HepG2 (cell line): Measurements from ENCODE around the gene RRAD. TPM values are rescaled to one million over a fixed set of nuclear protein-coding genes. Genes with fewer than 3 reads are reported as not detected.

Experiments
- KLF15 ChIP-seq: sonication (generic); formaldehyde crosslinking; IDR thresholded peaks from 2 replicates; pipeline ENCODE4 v1.8.1; 2023; ENCODE audit warnings: borderline replicate concordance, mild to moderate bottlenecking, inconsistent platforms, missing genetic modification reagents, mixed read lengths
- MATR3 ChIP-seq: sonication (generic); formaldehyde crosslinking; IDR thresholded peaks from 2 replicates; pipeline ENCODE4 v1.4.0; 2020; ENCODE audit warnings: missing genetic modification reagents
- PRPF4 ChIP-seq: fragments of 200-400 bp; formaldehyde crosslinking; IDR thresholded peaks from 2 replicates; pipeline ENCODE4 v1.6.1; 2016; ENCODE audit warnings: low read length, low read depth; ENCODE audit not compliant: poor library complexity, severe bottlenecking
- SIN3B ChIP-seq: fragments of 150-350 bp; IDR thresholded peaks from 2 replicates; pipeline ENCODE4 v1.6.1; 2014; ENCODE audit warnings: low read length
- SIX4 ChIP-seq: sonication (generic); formaldehyde crosslinking; IDR thresholded peaks from 2 replicates; pipeline ENCODE4 v1.4.0; 2020; ENCODE audit warnings: missing genetic modification reagents
- SP5 ChIP-seq: IDR thresholded peaks from 2 replicates; pipeline ENCODE4 v1.6.1; 2016; ENCODE audit warnings: low read depth, borderline replicate concordance
- SPEN ChIP-seq: sonication (generic); formaldehyde crosslinking; IDR thresholded peaks from 2 replicates; pipeline ENCODE4 v1.5.1; 2020; ENCODE audit warnings: low read depth, mild to moderate bottlenecking, missing genetic modification reagents
- TCF12 ChIP-seq, 2 experiments: fragments of 450-650 bp in 1 of 2; sonication (generic) in 1 of 2; formaldehyde crosslinking in 1 of 2; IDR thresholded peaks; 2 replicates each; pipeline versions ENCODE4 v1.6.1 to v1.8.0; 2017 to 2022; ENCODE audit warnings: antibody characterized with exemption in 1 of 2, mild to moderate bottlenecking in 1 of 2, missing genetic modification reagents in 1 of 2, moderate library complexity in 1 of 2
- ZNF224 ChIP-seq: sonication (generic); formaldehyde crosslinking; IDR thresholded peaks from 2 replicates; pipeline ENCODE4 v1.5.0; 2020; ENCODE audit warnings: mild to moderate bottlenecking, missing genetic modification reagents
- ZNF569 ChIP-seq: sonication (generic); formaldehyde crosslinking; IDR thresholded peaks from 2 replicates; pipeline ENCODE4 v1.5.0; 2020; ENCODE audit warnings: mild to moderate bottlenecking, missing genetic modification reagents, moderate library complexity, borderline replicate concordance
- ZNF616 ChIP-seq: sonication (generic); formaldehyde crosslinking; IDR thresholded peaks from 2 replicates; pipeline ENCODE4 v1.5.0; 2020; ENCODE audit warnings: low read depth, mild to moderate bottlenecking, missing genetic modification reagents
- ZNF781 ChIP-seq: sonication (generic); formaldehyde crosslinking; IDR thresholded peaks from 2 replicates; pipeline ENCODE4 v1.5.1; 2020; ENCODE audit warnings: borderline replicate concordance, mild to moderate bottlenecking, missing genetic modification reagents; ENCODE audit errors: not compliant biosample characterization
- ZZZ3 ChIP-seq: sonication (generic); formaldehyde crosslinking; IDR thresholded peaks from 2 replicates; pipeline ENCODE4 v1.4.0; 2020; ENCODE audit warnings: missing genetic modification reagents, mild to moderate bottlenecking, borderline replicate concordance
- polyA plus RNA-seq, 8 experiments: library from polyadenylated mRNA; depleted of rRNA in 3 of 8; stranded (reverse) in 7 of 8; unstranded in 1 of 8; fragments of >200 nt; fragmentation: Illumina TruSeq in 4 of 8; extraction: Trizol in 4 of 8; gene quantifications; 2 replicates each; pipeline versions ENCODE4 v1.2.1 to v1.2.3, GENCODE V29; 2011 to 2016; ENCODE audit warnings: low read depth in 4 of 8, missing spikeins in 1 of 8, mixed read lengths in 1 of 8; ENCODE audit not compliant: insufficient read depth in 1 of 8
- total RNA-seq, 5 experiments: library from RNA; depleted of rRNA; stranded (reverse); fragments of >200 nt; fragmentation: Illumina TruSeq; extraction: Trizol; gene quantifications; 2 replicates each; pipeline ENCODE4 v1.2.3, GENCODE V29; 2016; ENCODE audit warnings: low read depth in 1 of 5
- TF ChIP-seq, protein P1 (sequence below): sonication (generic); formaldehyde crosslinking; IDR thresholded peaks from 2 replicates; pipeline ENCODE4 v1.4.0; 2020; ENCODE audit warnings: missing genetic modification reagents
- TF ChIP-seq, protein P2 (sequence below): fragments of 450-650 bp; IDR thresholded peaks from 2 replicates; pipeline ENCODE4 v1.6.1; 2017
- TF ChIP-seq, protein P3 (sequence below): IDR thresholded peaks from 2 replicates; pipeline ENCODE4 v1.6.1; 2016; ENCODE audit warnings: missing compliant biosample characterization, missing genetic modification reagents, borderline replicate concordance
- TF ChIP-seq, protein P4 (sequence below): sonication (generic); formaldehyde crosslinking; IDR thresholded peaks from 2 replicates; pipeline ENCODE4 v1.4.0; 2020; ENCODE audit warnings: missing genetic modification reagents
- TF ChIP-seq, protein P5 (sequence below): sonication (generic); formaldehyde crosslinking; IDR thresholded peaks from 2 replicates; pipeline ENCODE4 v1.5.0; 2020; ENCODE audit warnings: missing genetic modification reagents

The RRAD gene
- total and polyA plus RNA-seq, 2 of the 13 experiments (the other 11 are each of a cell fraction or from before 2014, with no cell fraction given), result 0.80 to 1.1 TPM

DNA sequence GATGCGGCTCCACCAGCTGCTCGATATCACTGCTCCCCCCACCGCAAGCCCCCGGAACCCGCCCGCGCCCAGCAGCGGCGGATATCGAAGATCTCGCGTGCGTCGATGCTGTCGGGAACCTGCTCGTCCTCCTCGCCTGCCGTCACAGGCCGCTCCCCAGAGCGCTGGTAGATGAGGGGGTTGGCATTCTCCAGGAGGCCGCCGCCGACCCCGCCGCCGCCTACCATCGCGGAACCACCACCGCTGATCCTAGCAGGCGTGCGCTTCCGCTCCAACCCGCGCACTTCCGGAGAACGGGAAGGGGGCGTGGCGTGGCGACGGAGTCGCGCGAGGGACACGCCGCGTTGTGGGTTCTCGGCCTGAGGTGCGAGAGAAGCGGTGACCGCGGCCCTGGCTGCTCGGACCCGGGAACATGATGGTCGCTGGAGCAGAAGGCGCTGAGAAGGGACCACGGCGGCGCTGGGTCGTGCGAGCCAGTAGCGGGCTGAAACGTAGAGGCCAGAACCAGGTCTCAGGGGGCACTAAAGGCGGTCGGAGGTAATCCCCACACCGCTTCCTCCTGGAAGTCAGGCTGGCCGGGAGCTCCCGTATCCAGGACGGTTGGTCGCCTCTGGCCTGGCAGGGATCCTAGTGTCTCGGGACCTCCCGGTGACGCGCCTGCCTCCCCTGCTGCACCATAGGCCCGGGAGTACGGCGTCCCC, 9.0 kb upstream of the RRAD start, which contains the start of gene CIAO2B (continued):
- TF ChIP-seq, protein P1, sequence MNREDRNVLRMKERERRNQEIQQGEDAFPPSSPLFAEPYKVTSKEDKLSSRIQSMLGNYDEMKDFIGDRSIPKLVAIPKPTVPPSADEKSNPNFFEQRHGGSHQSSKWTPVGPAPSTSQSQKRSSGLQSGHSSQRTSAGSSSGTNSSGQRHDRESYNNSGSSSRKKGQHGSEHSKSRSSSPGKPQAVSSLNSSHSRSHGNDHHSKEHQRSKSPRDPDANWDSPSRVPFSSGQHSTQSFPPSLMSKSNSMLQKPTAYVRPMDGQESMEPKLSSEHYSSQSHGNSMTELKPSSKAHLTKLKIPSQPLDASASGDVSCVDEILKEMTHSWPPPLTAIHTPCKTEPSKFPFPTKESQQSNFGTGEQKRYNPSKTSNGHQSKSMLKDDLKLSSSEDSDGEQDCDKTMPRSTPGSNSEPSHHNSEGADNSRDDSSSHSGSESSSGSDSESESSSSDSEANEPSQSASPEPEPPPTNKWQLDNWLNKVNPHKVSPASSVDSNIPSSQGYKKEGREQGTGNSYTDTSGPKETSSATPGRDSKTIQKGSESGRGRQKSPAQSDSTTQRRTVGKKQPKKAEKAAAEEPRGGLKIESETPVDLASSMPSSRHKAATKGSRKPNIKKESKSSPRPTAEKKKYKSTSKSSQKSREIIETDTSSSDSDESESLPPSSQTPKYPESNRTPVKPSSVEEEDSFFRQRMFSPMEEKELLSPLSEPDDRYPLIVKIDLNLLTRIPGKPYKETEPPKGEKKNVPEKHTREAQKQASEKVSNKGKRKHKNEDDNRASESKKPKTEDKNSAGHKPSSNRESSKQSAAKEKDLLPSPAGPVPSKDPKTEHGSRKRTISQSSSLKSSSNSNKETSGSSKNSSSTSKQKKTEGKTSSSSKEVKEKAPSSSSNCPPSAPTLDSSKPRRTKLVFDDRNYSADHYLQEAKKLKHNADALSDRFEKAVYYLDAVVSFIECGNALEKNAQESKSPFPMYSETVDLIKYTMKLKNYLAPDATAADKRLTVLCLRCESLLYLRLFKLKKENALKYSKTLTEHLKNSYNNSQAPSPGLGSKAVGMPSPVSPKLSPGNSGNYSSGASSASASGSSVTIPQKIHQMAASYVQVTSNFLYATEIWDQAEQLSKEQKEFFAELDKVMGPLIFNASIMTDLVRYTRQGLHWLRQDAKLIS (CRISPR knock-in tag), result peak; percentile 83; the same call in 1 of the 2 replicates
- TF ChIP-seq ZZZ3 (peak; percentile 98; the same call in 1 of the 2 replicates), MATR3 (CRISPR knock-in tag) (no peak), ZNF781 (CRISPR knock-in tag) (peak; percentile 95), KLF15 (CRISPR knock-in tag) (peak; percentile 88; the same call in 1 of the 2 replicates), SP5 (CRISPR knock-in tag) (peak; percentile 81), ZNF616 (CRISPR knock-in tag) (peak; percentile 93; the same call in 1 of the 2 replicates), ZNF224 (CRISPR knock-in tag) (peak; percentile 72), SIN3B (peak; percentile 78; the same call in 1 of the 2 replicates), PRPF4 (no peak), SIX4 (no peak), SPEN (CRISPR knock-in tag) (peak; percentile 99), ZNF569 (CRISPR knock-in tag) (no peak), TCF12 (IDR thresholded peaks at IDR 0.05) (no peak), TCF12 (CRISPR knock-in tag; IDR thresholded peaks at IDR 0.05) (no peak)
- TF ChIP-seq, protein P2, sequence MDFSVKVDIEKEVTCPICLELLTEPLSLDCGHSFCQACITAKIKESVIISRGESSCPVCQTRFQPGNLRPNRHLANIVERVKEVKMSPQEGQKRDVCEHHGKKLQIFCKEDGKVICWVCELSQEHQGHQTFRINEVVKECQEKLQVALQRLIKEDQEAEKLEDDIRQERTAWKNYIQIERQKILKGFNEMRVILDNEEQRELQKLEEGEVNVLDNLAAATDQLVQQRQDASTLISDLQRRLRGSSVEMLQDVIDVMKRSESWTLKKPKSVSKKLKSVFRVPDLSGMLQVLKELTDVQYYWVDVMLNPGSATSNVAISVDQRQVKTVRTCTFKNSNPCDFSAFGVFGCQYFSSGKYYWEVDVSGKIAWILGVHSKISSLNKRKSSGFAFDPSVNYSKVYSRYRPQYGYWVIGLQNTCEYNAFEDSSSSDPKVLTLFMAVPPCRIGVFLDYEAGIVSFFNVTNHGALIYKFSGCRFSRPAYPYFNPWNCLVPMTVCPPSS, result no peak
- TF ChIP-seq, protein P3, sequence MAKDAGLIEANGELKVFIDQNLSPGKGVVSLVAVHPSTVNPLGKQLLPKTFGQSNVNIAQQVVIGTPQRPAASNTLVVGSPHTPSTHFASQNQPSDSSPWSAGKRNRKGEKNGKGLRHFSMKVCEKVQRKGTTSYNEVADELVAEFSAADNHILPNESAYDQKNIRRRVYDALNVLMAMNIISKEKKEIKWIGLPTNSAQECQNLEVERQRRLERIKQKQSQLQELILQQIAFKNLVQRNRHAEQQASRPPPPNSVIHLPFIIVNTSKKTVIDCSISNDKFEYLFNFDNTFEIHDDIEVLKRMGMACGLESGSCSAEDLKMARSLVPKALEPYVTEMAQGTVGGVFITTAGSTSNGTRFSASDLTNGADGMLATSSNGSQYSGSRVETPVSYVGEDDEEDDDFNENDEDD (CRISPR knock-in tag), result peak; percentile 81; the same call in 1 of the 2 replicates
- TF ChIP-seq, protein P4, sequence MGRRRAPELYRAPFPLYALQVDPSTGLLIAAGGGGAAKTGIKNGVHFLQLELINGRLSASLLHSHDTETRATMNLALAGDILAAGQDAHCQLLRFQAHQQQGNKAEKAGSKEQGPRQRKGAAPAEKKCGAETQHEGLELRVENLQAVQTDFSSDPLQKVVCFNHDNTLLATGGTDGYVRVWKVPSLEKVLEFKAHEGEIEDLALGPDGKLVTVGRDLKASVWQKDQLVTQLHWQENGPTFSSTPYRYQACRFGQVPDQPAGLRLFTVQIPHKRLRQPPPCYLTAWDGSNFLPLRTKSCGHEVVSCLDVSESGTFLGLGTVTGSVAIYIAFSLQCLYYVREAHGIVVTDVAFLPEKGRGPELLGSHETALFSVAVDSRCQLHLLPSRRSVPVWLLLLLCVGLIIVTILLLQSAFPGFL, result peak; percentile 76; the same call in 1 of the 2 replicates
- TF ChIP-seq, protein P5, sequence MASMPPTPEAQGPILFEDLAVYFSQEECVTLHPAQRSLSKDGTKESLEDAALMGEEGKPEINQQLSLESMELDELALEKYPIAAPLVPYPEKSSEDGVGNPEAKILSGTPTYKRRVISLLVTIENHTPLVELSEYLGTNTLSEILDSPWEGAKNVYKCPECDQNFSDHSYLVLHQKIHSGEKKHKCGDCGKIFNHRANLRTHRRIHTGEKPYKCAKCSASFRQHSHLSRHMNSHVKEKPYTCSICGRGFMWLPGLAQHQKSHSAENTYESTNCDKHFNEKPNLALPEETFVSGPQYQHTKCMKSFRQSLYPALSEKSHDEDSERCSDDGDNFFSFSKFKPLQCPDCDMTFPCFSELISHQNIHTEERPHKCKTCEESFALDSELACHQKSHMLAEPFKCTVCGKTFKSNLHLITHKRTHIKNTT, result 0 out of 2 replicates have a peak, but pooled peaks have one; percentile 93
